Psoas muscle (tissue), 8 donors: ENCODE results near the gene SEC14L5. TPM values are rescaled to one million over a fixed set of nuclear protein-coding genes. Genes with fewer than 3 reads are reported as not detected.
A peak's percentile ranks its signal among the peaks of the same experiment; 100 is the strongest.

Experiments used
- ATAC-seq, 4 donors: fragments of 200-7000 bp; cut with Tn5 transposase; one replicate each; pipeline ENCODE4 v1.9.1; 2020; ENCODE audit warnings: moderate library complexity in 3 of 4, mild to moderate bottlenecking in 2 of 4
- DNase-seq, 2 donors: peaks; one replicate each; pipeline ENCODE4 v3.0.0-alpha.2; 2020
- H3K27ac ChIP-seq: fragments of 200-600 bp; one replicate; pipeline ENCODE4 v1.8.0; 2022
- H3K27me3 ChIP-seq, 3 donors: fragments of 200-600 bp in 1 of 3; one replicate each; pipeline versions ENCODE4 v1.6.1 to v1.8.0; 2013 to 2022; ENCODE audit warnings: low read length in 2 of 3, mild to moderate bottlenecking in 2 of 3, moderate library complexity in 1 of 3; ENCODE audit not compliant: insufficient read depth in 3 of 3
- H3K36me3 ChIP-seq, 2 donors: fragments of 200-600 bp in 1 of 2; one replicate each; pipeline versions ENCODE4 v1.6.1 to v1.8.0; 2013 to 2022; ENCODE audit warnings: low read depth in 1 of 2, mild to moderate bottlenecking in 1 of 2, moderate library complexity in 1 of 2; ENCODE audit not compliant: insufficient read depth in 1 of 2
- H3K4me1 ChIP-seq: fragments of 200-600 bp; one replicate; pipeline ENCODE4 v1.8.0; 2022
- H3K4me3 ChIP-seq: fragments of 200-600 bp; one replicate; pipeline ENCODE4 v1.8.0; 2022; ENCODE audit warnings: mild to moderate bottlenecking
- H3K9me3 ChIP-seq: fragments of 200-600 bp; one replicate; pipeline ENCODE4 v1.8.0; 2022
- WGBS, 3 donors: extraction: QIAGEN DNeasy Blood & Tissue Kit; methylation state at CpG; one replicate each; pipeline versions ENCODE4 v1.1.6 to v1.1.7; 2013; 5-methylcytosine and 5-hydroxymethylcytosine counted together
- intact Hi-C, 2 donors: fragments of 100-400 bp; cut with DNase I; formaldehyde crosslinking; loops; one replicate each; pipeline versions ENCODE4 v1.11.0 to v1.14.2; 2022
- polyA plus RNA-seq, 3 donors: library from polyadenylated mRNA; stranded (reverse); fragments of 200-250 nt; gene quantifications; one replicate each; pipeline ENCODE4 v1.2.3, GENCODE V29; 2013
- total RNA-seq, 4 donors: library from RNA; stranded (reverse); fragmentation: NEBNext Ultra II Directional in 2 of 4; extraction: Animal tissue kit (Norgen Biotek cat#: 25700) in 2 of 4; gene quantifications; one replicate each; pipeline versions ENCODE4 v1.2.1 to v1.2.4, GENCODE V29; 2021 to 2023
- TF ChIP-seq, protein P1 (sequence below): fragments of 200-600 bp; IDR thresholded peaks from one replicate; pipeline ENCODE4 v1.8.0; 2022; ENCODE audit warnings: antibody characterized with exemption
- donor health status: healthy with polysubstance abuse.
- donor health status: DM: no; HTN: no; CAD: no; lungs with moderate emphysema.
- donor health status: Bipolar disorder and iron deficiency.
- donor health status: healthy.
- donor health status: DM: yes; HTN: yes; CAD: no.
- donor health status: DM: no; HTN: no; CAD: no.
- donor health status: DM: no; HTN: no; CAD: no.
- donor health status: DM: yes; HTN: yes; CAD: no.

Gene SEC14L5
- total and polyA plus RNA-seq, 7 donors: 0.23 to 0.88 (median 0.42) TPM

DNA sequence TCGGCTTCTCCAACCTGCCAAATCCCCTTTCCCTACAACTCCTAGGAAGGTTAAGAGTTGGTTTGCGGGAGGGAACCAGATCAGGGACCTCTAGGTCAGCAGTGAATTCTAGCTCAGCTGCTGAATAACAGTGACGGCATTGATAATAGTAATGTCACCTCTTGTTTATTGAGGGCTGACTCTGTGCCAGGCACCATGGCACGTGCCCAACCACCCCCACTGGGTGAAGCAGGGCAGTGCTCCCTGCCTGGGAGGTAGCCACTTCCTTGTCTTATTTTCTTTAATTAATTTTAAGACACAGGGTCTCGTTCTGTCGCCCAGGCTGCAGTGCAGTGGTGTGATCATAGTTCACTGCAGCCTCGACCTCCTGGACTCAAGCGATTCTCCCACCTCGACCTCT is 15.6 kb upstream of the SEC14L5 start:
- H3K27ac ChIP-seq: peak overlapping the region; percentile 60
- peaks cover 0 to 9% (median 0%) of the 10 kb centered on the region in 3 donors for H3K27me3 ChIP-seq
- 56 to 68% (median 59%) methylated on average over 9 of the region's 9 CpGs for WGBS, 3 donors
- intact Hi-C loops: no loop called here
- H3K4me3 ChIP-seq: no peak overlapping the region
- no peaks in the 10 kb centered on the region for H3K9me3 ChIP-seq
- peaks cover 22% of the 10 kb centered on the region for H3K4me1 ChIP-seq
- TF ChIP-seq, protein P1, sequence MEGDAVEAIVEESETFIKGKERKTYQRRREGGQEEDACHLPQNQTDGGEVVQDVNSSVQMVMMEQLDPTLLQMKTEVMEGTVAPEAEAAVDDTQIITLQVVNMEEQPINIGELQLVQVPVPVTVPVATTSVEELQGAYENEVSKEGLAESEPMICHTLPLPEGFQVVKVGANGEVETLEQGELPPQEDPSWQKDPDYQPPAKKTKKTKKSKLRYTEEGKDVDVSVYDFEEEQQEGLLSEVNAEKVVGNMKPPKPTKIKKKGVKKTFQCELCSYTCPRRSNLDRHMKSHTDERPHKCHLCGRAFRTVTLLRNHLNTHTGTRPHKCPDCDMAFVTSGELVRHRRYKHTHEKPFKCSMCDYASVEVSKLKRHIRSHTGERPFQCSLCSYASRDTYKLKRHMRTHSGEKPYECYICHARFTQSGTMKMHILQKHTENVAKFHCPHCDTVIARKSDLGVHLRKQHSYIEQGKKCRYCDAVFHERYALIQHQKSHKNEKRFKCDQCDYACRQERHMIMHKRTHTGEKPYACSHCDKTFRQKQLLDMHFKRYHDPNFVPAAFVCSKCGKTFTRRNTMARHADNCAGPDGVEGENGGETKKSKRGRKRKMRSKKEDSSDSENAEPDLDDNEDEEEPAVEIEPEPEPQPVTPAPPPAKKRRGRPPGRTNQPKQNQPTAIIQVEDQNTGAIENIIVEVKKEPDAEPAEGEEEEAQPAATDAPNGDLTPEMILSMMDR: no peak
- DNase-seq: no peak
- no peak for ATAC-seq
- H3K36me3 ChIP-seq: no peaks in the 10 kb centered on the region

DNA sequence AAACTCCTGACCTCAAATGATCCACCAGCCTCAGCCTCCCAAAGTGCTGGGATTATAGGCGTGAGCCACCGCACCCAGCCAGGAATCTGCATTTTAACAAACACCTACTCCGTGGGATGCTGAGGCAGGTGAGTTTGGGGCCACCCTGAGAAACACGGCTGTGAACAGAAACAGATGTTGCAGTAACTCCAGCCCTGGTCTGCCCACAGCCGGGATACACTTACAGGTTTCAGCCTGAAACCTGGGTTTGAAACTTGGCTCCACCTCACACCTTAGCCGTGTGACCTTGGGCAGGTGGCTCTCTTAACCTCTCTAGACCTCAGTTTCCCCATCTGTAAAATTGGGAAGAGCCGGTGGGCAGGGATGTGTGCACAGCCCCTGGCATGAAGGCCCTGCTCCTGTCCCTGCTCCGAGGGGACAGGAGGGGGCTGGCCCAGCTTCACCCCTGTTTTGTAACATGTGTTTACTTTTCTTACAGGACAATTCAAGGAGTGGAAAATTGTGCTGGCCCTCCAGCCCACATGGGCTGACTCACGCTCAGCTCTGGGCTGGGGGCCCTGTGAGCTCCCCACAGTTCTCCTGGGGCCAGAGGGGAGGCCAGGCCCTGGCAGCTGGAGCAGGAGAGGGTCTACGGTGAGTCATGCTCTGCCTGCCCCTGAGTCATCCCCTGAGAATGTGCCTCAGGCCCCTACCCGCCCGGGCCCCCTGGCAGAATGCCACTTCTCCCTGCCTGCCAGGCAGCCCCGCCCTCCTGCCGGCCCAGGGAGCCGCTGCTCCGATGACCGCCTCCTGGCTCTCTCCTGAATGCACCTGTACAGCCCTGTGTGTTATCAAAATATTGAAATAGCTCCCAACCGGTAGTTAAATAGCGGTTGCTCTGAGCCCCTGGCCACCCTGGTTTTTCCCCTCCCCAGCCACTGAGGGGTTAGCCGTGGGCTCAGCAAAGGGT is 13.5 kb upstream of the SEC14L5 start:
- Histone ChIP-seq H3K36me3 (no peaks in the 10 kb centered on the region), H3K27ac (no peak overlapping the region), H3K27me3 (peaks cover 0 to 6% (median 0%) of the 10 kb centered on the region in 3 donors), H3K4me3 (no peak overlapping the region), H3K9me3 (no peaks in the 10 kb centered on the region), H3K4me1 (peaks cover 22% of the 10 kb centered on the region)
- TF ChIP-seq, protein P1: no peak
- WGBS, 3 donors: 29 to 43% (median 29%) methylated on average over 20 of the region's 20 CpGs
- DNase-seq (peak; percentile 91 to 93), ATAC-seq (peak; percentile 80 to 84 (median 82))
- intact Hi-C loops: no loop called here

DNA sequence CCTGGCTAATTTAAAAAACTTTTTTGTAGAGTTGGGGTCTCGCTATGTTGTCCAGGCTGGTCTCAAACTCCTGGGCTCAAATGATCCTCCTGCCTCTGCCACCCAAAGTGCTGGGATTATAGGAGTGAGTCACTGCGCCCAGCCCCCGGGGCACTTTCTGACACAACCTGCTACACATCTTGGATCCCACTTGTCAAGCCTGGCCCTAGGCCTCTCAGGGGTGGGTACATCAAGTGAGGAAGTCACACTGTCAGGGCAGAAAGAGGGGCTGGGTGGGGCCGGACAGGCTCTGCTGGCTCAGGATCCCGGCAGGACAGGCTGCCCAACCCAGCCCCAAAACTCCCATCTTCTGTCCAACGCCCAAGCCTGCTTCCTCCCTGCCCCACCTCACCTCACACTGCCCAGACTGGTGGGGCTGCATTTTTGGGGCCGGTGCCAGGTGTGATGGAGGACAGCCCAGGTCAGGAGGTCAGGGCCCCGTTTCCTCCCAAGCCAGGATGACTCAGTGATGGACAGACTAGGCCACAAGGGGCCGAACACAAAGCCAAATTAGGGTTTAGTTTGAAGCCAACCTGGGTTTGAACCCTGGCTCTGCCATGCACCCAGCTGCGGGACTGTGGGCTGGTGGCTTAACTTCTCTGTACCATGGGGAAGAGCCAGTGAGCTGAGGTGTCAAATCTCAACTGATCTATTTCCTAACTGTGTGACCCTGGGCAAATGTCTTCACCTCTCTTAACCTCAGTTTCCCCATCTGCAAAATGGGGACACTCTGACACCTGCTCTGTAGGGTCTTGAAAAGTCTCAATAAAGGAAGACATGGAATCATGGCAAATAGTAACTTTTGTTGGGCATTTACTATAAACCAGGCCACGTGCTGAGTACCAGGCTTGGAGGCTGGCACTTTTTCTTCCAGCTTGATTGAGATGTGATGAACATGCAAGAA is 12.3 kb upstream of the SEC14L5 start:
- TF ChIP-seq, protein P1: no peak
- DNase-seq (peak; percentile 70 to 84), ATAC-seq (peak in 3 of 4 donors; percentile 14 to 40 (median 31))
- Histone ChIP-seq H3K27me3 (peaks cover 0 to 6% (median 0%) of the 10 kb centered on the region in 3 donors), H3K36me3 (no peaks in the 10 kb centered on the region), H3K9me3 (no peaks in the 10 kb centered on the region), H3K27ac (no peak overlapping the region), H3K4me3 (no peak overlapping the region), H3K4me1 (peaks cover 22% of the 10 kb centered on the region)
- intact Hi-C loops: no loop called here
- WGBS, 3 donors: 27 to 40% (median 30%) methylated on average over 10 to 11 of the region's 11 CpGs

DNA sequence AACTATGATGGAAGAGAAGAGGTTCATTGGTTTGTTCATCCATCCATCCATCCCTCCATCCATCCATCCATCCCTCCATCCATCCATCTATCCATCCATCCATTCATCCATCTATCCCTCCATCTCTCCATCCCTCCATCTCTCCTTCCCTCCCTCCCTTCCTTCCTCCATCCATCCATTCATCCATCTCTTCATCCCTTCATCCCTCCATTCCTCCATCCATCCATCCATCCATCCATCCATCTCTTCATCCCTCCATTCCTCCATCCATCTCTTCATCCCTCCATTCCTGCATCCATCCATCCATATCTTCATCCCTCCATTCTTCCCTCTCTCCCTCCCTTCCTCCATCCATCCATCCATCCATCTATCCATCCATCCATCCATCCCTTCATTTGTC is 11.2 kb upstream of the SEC14L5 start:
- no peaks in the 10 kb centered on the region for H3K9me3 ChIP-seq
- H3K27ac ChIP-seq: no peak overlapping the region
- no peak for DNase-seq
- TF ChIP-seq, protein P1: no peak
- no peaks in the 10 kb centered on the region for H3K36me3 ChIP-seq
- peaks cover 0 to 6% (median 0%) of the 10 kb centered on the region in 3 donors for H3K27me3 ChIP-seq
- no peak for ATAC-seq
- H3K4me3 ChIP-seq: no peak overlapping the region
- peaks cover 22% of the 10 kb centered on the region for H3K4me1 ChIP-seq
- intact Hi-C loops: no loop called here
